HG02870 (cell line): ENCODE data around the gene GNPDA1.
"Not testable (repeated sequence)": the region's sequence is repeated elsewhere in the genome, so short reads cannot be mapped to it uniquely, and the experiment has no call there.

Experiments
- ATAC-seq: cut with Tn5 transposase; IDR thresholded peaks from one replicate; pipeline ENCODE4 v1.9.1; 2021; ENCODE audit warnings: mild to moderate bottlenecking, moderate library complexity; ENCODE audit not compliant: unreplicated experiment

The GNPDA1 gene

GRCh38 chr5:142012792-142013388 lies at the start of gene GNPDA1:
GNPDA1 (minus strand) TSS chr5:142013027; CDS start chr5:142012035, 992 bp downstream.
- peak; percentile 46 for ATAC-seq

DNA sequence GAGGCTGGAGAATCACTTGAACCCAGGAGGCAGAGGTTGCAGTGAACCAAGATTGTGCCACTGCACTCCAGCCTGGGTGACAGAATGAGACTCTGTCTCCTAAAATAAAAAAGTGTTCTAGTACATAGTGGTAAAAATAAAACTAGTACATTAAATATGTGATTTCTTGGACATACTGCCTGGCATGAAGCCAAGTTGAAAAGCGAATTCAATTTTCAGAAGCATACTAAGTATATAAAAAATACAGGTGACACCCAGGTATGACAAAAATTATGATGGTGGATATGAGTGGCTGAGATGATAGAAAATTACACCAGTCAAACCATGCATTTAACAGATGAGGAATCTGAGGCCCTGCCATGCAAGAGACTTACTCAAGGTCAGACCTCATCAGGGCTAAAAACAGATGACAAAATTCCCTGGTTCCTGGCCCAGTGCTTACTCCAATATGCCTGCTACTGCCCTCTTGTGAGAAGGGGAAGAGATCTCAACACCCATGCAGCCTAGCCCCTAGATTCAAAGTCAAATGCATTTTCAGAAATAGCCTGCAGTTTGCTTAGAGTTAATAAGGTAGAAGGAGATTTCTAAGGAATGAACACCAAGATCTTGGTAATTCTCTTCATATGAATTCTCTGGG lies 46.6 kb upstream of the GNPDA1 start:
- ATAC-seq, result no peak

GRCh38 chr5:142057697-142058056 lies 44.9 kb upstream of the GNPDA1 start:
- no peak for ATAC-seq

DNA sequence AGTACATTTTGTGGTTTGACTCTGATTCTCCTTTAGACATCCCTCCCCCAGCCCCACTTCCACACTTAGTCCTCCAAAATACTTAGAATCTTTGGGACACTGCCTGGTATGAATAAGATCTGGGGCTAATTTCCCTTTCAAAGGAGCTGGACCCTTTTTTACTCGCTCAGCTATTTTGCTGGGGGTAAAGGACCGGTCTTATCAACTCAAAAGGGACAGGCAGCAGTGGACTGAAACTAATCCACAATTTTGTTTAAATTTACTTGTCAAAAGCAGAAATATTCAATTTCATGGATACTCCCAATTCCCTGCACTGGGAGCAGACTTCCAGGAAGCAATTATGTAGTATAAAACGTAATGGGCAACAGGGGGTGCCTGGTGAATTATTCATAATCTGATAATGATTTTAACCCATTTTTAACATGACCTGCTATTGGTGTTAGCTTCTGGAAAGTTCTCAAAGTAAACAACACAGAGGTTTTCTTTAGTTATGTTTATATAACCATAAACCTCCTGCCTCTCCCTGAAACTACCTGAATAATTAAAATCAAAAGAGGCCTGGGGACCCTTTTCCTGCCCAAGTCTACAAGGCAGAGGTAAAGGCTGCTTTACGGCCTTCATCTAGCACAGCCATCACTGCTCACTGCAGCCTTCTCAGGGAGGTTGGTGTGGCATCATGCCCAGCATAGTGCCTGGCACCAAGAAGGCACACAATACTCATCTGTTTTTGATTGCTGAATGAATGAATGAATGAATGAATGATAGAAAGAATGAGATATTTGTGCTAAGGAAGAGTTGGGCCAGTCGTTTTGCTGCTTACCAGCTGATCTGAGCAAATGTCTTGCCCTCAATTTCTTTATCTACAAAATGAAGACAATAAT lies 44.2 kb upstream of the GNPDA1 start:
- no peak for ATAC-seq

- no peak for ATAC-seq
These were observed 42.5 kb upstream of the GNPDA1 start for GRCh38 chr5:142055301-142055700.

DNA sequence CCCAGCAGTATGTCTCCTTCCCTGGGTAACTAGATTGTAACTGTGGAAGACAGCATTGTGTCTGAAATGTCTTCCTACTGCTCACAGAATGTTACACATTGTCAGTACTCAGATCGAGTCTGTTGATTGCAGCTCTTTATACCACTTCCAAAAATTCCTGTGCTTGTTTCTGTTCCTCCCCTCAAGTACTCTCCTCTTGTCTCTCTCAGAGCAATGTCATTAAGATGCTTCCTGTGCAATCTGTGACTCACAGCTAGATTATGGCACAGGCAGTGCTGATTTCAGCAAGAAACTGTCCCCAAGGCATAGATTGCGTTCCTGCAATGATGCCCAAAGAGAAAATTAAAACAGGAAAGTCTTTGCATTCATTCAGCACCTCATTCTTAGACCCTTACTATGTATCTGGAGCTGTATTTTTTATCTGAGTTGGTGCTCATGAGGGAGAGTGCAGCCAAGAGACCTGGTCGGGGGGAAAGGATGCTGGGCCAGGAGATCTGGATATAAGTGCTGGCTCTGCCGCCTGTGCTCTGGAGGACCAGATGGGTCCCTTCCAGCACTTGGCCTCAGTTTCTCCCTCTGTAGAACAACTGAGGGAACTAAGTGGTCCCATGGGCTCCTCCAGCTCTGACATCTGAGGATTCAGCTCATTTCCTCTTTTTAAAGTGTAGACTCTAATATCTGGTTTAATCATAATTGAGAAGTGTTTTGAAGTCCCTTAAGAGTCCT lies 40.8 kb upstream of the GNPDA1 start:
- ATAC-seq, result no peak

- not testable (repeated sequence) for ATAC-seq
These were observed 39.2 kb upstream of the GNPDA1 start for GRCh38 chr5:142052026-142052425.

DNA sequence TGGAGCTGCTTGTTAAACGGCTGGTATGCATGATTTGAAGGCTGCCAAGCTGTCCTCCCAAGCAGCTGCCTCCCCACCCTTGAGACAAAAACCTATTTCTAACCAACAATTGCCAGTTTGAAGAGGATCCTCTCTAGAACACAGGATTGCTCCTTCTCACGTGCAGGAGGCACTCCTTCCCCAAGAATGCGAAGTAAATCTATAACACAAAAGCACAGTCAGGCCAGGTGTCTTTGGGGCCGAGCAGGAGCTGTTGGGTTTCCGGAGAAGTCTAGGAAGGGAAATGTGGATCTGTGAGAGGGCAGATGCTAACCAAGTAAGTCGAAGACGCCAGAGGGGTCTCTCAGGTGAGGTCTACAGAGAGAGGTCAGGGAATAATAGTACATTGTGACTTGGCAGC lies 35.4 kb upstream of the GNPDA1 start:
- ATAC-seq, result no peak

GRCh38 chr5:142046191-142046590 lies 33.4 kb upstream of the GNPDA1 start:
- ATAC-seq, result no peak

DNA sequence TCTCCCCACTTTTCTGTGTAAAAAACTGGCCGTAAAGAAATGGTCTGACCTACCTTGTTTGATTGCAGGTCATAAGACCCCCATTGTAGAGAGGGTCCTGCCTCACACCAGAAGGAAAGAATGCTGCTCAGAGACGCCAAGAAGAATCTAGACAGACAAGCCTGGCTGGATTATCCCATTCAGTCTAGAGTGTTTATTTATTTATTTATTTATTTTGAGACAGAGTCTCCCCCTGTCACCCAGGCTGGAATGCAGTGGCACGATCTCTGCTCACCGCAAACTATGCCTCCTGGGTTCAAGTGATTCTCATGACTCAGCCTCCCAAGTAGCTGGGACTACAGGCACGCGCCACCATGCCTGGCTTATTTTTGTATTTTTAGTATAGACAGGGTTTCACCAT lies 28.1 kb upstream of the GNPDA1 start:
- ATAC-seq, result not testable (repeated sequence)

- no peak for ATAC-seq
These were observed 27.5 kb upstream of the GNPDA1 start for GRCh38 chr5:142040285-142040684.

- no peak for ATAC-seq
These were observed 25.9 kb upstream of the GNPDA1 start for GRCh38 chr5:142038735-142039134.

GRCh38 chr5:142037599-142037998 lies 24.8 kb upstream of the GNPDA1 start:
- ATAC-seq, result not testable (repeated sequence)

DNA sequence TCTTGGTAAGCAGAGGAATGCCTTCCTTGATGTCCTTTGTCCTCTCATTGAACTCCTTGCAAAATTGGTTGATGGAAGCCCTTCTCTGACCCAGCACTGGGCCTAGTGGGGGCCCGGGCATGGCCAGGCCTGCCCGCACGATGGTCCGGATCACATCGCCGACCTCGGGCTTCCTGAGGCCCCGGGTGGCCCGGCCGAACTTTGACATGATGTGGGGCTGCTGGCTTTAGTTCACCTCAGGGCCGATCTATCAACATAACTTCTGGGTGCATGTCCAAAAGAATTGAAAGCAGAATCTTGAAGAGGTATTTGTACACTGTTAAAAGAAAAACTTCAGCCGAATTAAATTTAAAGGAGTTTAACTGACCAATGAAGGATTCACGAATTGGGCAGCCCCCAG lies 24.1 kb upstream of the GNPDA1 start:
- ATAC-seq, result no peak

GRCh38 chr5:142034994-142035393 lies 22.2 kb upstream of the GNPDA1 start:
- ATAC-seq, result no peak

GRCh38 chr5:142033632-142034567 lies 21.1 kb upstream of the GNPDA1 start:
- not testable (repeated sequence) for ATAC-seq

DNA sequence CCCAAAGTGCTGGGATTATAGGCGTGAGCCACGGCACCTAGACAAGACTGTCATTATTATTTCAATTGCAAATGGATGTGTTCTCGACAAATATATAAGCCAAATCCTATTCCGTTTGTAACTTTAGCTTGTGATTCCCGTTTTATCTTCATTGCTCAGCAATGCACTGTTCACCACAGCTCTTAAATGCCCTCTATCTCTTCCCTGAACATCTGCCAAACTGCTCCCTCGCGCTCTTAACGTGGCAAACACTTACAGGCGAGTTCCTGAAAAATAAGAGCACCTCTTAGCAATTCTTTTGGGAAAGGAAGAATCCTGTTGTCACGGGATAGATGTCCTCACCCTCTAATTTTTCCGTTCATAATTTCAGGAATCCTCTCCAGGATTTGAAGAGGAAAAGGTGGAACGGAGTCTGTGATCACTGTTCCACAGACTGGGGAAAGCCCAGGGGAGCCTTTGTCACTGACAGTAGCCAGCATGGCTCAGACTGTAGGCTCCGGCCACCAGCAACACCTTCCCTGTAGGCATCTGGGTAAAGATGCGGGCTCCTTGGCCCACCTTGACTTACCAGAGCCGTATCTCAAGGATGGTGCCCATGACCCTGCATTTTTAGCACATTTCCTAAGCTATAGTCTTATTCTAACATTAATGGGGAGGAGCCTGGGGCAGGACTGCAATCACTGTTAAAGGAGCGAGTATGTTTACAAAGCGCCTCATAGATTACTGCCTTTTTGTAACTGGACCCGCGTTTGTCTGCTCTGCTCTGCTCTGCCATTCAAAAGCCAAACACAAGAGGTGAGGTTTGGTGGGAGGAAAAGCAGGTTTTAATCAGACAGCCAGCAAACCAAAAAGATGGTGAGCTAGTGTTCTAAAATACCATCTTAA lies 20.2 kb upstream of the GNPDA1 start:
- ATAC-seq, result no peak

- ATAC-seq, result no peak
These were observed 19.3 kb upstream of the GNPDA1 start for GRCh38 chr5:142032150-142032549.

DNA sequence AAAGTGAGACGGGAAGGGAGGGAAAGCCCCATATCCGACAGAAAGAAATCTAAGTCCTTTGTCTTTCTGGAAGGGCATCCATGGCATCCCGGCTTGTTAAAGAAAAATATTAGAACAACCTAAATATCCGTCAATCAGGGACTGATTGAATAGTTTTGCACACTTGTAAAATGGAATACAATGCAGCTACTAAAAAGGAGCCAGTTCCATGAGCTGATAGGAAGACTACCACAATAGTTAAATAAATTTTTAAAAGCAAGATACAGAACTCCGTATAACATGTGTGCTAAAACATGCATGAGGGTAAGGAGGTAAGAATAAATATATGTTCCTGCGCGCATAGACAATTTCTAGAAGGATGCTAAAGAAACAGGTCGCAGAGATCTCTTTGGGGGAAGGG lies 12.8 kb upstream of the GNPDA1 start:
- no peak for ATAC-seq
